LNCaP clone FGC (cell line): ENCODE measurements around the gene RBM20.

Source experiments
- DNase-seq: peaks from one replicate; pipeline ENCODE4 v3.0.0-alpha.2; 2011; ENCODE audit warnings: low read depth
- H3K4me3 ChIP-seq: 2 replicates; pipeline ENCODE4 v1.5.1; 2011; ENCODE audit warnings: mild to moderate bottlenecking, low read depth, low read length, control low read depth
- CTCF ChIP-seq: IDR thresholded peaks from 2 replicates; pipeline ENCODE4 v1.5.1; 2012; ENCODE audit warnings: mild to moderate bottlenecking; ENCODE audit not compliant: control insufficient read depth, insufficient read depth; ENCODE audit errors: extremely low read depth

RBM20 gene

GRCh38 chr10:110834629-110835301, 190.6 kb downstream of the RBM20 start:
- TF ChIP-seq CTCF, result no peak
- H3K4me3 ChIP-seq, result no peak overlapping the region
- DNase-seq, result no peak

GRCh38 chr10:110835841-110836240, 191.7 kb downstream of the RBM20 start:
- DNase-seq, result no peak
- H3K4me3 ChIP-seq, result no peak overlapping the region
- TF ChIP-seq CTCF, result no peak

GRCh38 chr10:110836706-110837105, 192.6 kb downstream of the RBM20 start:
- no peak overlapping the region for H3K4me3 ChIP-seq
- DNase-seq, result no peak
- TF ChIP-seq CTCF, result no peak

- TF ChIP-seq CTCF, result no peak
- H3K4me3 ChIP-seq, result no peak overlapping the region
- no peak for DNase-seq
Measured at GRCh38 chr10:110837418-110838171, 193.5 kb downstream of the RBM20 start.

GRCh38 chr10:110840225-110840922, 196.2 kb downstream of the RBM20 start:
- no peak overlapping the region for H3K4me3 ChIP-seq
- no peak for TF ChIP-seq CTCF
- no peak for DNase-seq

- no peak overlapping the region for H3K4me3 ChIP-seq
- DNase-seq, result no peak
- TF ChIP-seq CTCF, result no peak
Measured at GRCh38 chr10:110840923-110841428, 196.8 kb downstream of the RBM20 start.
